H9 (cell line): ENCODE measurements around the gene IQCM. TPM values are rescaled to one million over a fixed set of nuclear protein-coding genes. Genes with fewer than 3 reads are reported as not detected.

Experiments used
- DNase-seq: peaks from one replicate; pipeline ENCODE4 v3.0.0-alpha.2; 2017
- H2AFZ ChIP-seq: one replicate; pipeline ENCODE4 v1.6.1; 2013; ENCODE audit warnings: mild to moderate bottlenecking, low read length, control low read depth, moderate library complexity
- H2AK5ac ChIP-seq: 2 replicates; pipeline ENCODE4 v1.6.1; 2013; ENCODE audit warnings: low read length, control low read depth, mixed read lengths; ENCODE audit not compliant: insufficient read length
- H2BK120ac ChIP-seq: one replicate; pipeline ENCODE4 v1.6.1; 2013; ENCODE audit warnings: low read depth, mild to moderate bottlenecking, low read length, control low read depth, inconsistent platforms; ENCODE audit not compliant: poor library complexity, severe bottlenecking
- H2BK12ac ChIP-seq: 2 replicates; pipeline ENCODE4 v1.6.1; 2013; ENCODE audit warnings: low read length, control low read depth, mixed read lengths, low read depth; ENCODE audit not compliant: insufficient read length
- H2BK15ac ChIP-seq: 2 replicates; pipeline ENCODE4 v1.6.1; 2013; ENCODE audit warnings: low read depth, low read length, control low read depth
- H2BK20ac ChIP-seq: one replicate; pipeline ENCODE4 v1.6.1; 2013; ENCODE audit warnings: low read depth, mild to moderate bottlenecking, low read length, control low read depth, inconsistent platforms; ENCODE audit not compliant: poor library complexity, severe bottlenecking
- H2BK5ac ChIP-seq: 2 replicates; pipeline ENCODE4 v1.6.1; 2013; ENCODE audit warnings: low read length, control low read depth, mixed read lengths; ENCODE audit not compliant: insufficient read length
- H3K14ac ChIP-seq: 2 replicates; pipeline ENCODE4 v1.6.1; 2013; ENCODE audit warnings: low read length, control low read depth; ENCODE audit not compliant: insufficient read depth
- H3K18ac ChIP-seq: 2 replicates; pipeline ENCODE4 v1.6.1; 2013; ENCODE audit warnings: low read depth, mild to moderate bottlenecking, mixed read lengths, low read length, control low read depth; ENCODE audit not compliant: insufficient read length
- H3K23ac ChIP-seq: 2 replicates; pipeline ENCODE4 v1.6.1; 2013; ENCODE audit warnings: low read length, control low read depth, mixed read lengths, low read depth; ENCODE audit not compliant: insufficient read length
- H3K23me2 ChIP-seq: 2 replicates; pipeline ENCODE4 v1.6.1; 2013; ENCODE audit warnings: low read depth, mild to moderate bottlenecking, mixed read lengths, low read length, control low read depth; ENCODE audit not compliant: insufficient read length, poor library complexity, severe bottlenecking
- H3K27ac ChIP-seq: 2 replicates; pipeline ENCODE4 v1.5.1; 2013; ENCODE audit warnings: low read length, control low read depth, mixed read lengths, low read depth; ENCODE audit not compliant: insufficient read length
- H3K27me3 ChIP-seq: 2 replicates; pipeline ENCODE4 v1.6.1; 2013; ENCODE audit warnings: low read length, control low read depth, inconsistent platforms; ENCODE audit not compliant: insufficient read depth
- H3K4ac ChIP-seq: 2 replicates; pipeline ENCODE4 v1.6.1; 2013; ENCODE audit warnings: low read depth, mild to moderate bottlenecking, control low read depth, inconsistent platforms, low read length, moderate library complexity
- H3K4me1 ChIP-seq: 2 replicates; pipeline ENCODE4 v1.6.1; 2013; ENCODE audit warnings: low read length, control low read depth, inconsistent platforms; ENCODE audit not compliant: insufficient read depth
- H3K4me2 ChIP-seq: 2 replicates; pipeline ENCODE4 v1.6.1; 2013; ENCODE audit warnings: low read length, control low read depth, mixed read lengths; ENCODE audit not compliant: insufficient read length, insufficient read depth
- H3K56ac ChIP-seq: 2 replicates; pipeline ENCODE4 v1.6.1; 2013; ENCODE audit warnings: low read depth, mild to moderate bottlenecking, mixed read lengths, low read length, control low read depth; ENCODE audit not compliant: insufficient read length
- H3K79me1 ChIP-seq: 2 replicates; pipeline ENCODE4 v1.6.1; 2013; ENCODE audit warnings: low read depth, mild to moderate bottlenecking, moderate library complexity, low read length, control low read depth, inconsistent platforms; ENCODE audit not compliant: insufficient read depth, poor library complexity, severe bottlenecking
- H3K79me2 ChIP-seq: 2 replicates; pipeline ENCODE4 v1.6.1; 2013; ENCODE audit warnings: low read length, control low read depth, inconsistent platforms; ENCODE audit not compliant: insufficient read depth
- H3K9ac ChIP-seq: 2 replicates; pipeline ENCODE4 v1.6.1; 2013; ENCODE audit warnings: low read length, control low read depth, mixed read lengths; ENCODE audit not compliant: insufficient read length; ENCODE audit errors: extremely low read depth
- H3K9me3 ChIP-seq: one replicate; pipeline ENCODE4 v1.6.1; 2013; ENCODE audit warnings: low read depth, low read length, inconsistent platforms; ENCODE audit not compliant: control insufficient read depth
- H3T11ph ChIP-seq: one replicate; pipeline ENCODE4 v1.6.1; 2013; ENCODE audit warnings: mild to moderate bottlenecking, low read length, control low read depth, inconsistent platforms
- H4K20me1 ChIP-seq: one replicate; pipeline ENCODE4 v1.6.1; 2013; ENCODE audit not compliant: control insufficient read depth, insufficient read length, insufficient read depth
- H4K5ac ChIP-seq: 2 replicates; pipeline ENCODE4 v1.6.1; 2013; ENCODE audit warnings: low read depth, mild to moderate bottlenecking, mixed read lengths, low read length, control low read depth; ENCODE audit not compliant: insufficient read length
- H4K8ac ChIP-seq: replicated peaks from 2 replicates; pipeline ENCODE4 v1.6.1; 2013; ENCODE audit warnings: low read length, control low read depth, mixed read lengths, low read depth; ENCODE audit not compliant: insufficient read length
- H4K91ac ChIP-seq: 2 replicates; pipeline ENCODE4 v1.6.1; 2013; ENCODE audit warnings: low read depth, mild to moderate bottlenecking, moderate library complexity, mixed read lengths, low read length, control low read depth; ENCODE audit not compliant: insufficient read length
- H3K27ac Mint-ChIP-seq, 3 experiments: 2 replicates in 2 of 3; 3 replicates in 1 of 3; pipeline ENCODE4 v1.8.0; 2020 to 2021; ENCODE audit warnings: mixed read lengths in 3 of 3, mild to moderate bottlenecking in 1 of 3, moderate library complexity in 1 of 3
- H3K27me3 Mint-ChIP-seq: 2 replicates; pipeline ENCODE4 v1.8.0; 2021; ENCODE audit warnings: low read depth, mild to moderate bottlenecking, moderate library complexity, mixed read lengths
- H3K36me3 Mint-ChIP-seq, 3 experiments: 2 replicates in 2 of 3; 3 replicates in 1 of 3; pipeline ENCODE4 v1.8.0; 2020 to 2021; ENCODE audit warnings: low read depth in 3 of 3, mixed read lengths in 3 of 3; ENCODE audit not compliant: insufficient read depth in 1 of 3
- H3K4me1 Mint-ChIP-seq, 2 experiments: 2 replicates each; pipeline ENCODE4 v1.8.0; 2020; ENCODE audit warnings: mixed read lengths in 2 of 2
- H3K4me3 Mint-ChIP-seq, 2 experiments: 2 replicates in 1 of 2; 3 replicates in 1 of 2; pipeline ENCODE4 v1.8.0; 2020 to 2021; ENCODE audit warnings: mild to moderate bottlenecking in 2 of 2, mixed read lengths in 2 of 2, moderate library complexity in 1 of 2
- H3K9me3 Mint-ChIP-seq, 2 experiments: 2 replicates in 1 of 2; 3 replicates in 1 of 2; pipeline ENCODE4 v1.8.0; 2020; ENCODE audit warnings: mild to moderate bottlenecking in 2 of 2, mixed read lengths in 2 of 2, moderate library complexity in 1 of 2
- CTCF ChIP-seq: fragments of 200-600 bp; sonication (generic); conservative IDR thresholded peaks from 3 replicates; pipeline ENCODE4 v1.8.0; 2021; ENCODE audit warnings: antibody characterized with exemption, mild to moderate bottlenecking
- total RNA-seq: library from RNA; stranded (reverse); gene quantifications from 2 replicates; pipeline ENCODE4 v1.2.1, GENCODE V29; 2021

Gene IQCM
- total RNA-seq, 1 experiment from 2014 or later: 0.15 TPM

- Histone ChIP-seq H3K18ac (no peak overlapping the region), H3K56ac (no peak overlapping the region), H3K4me2 (no peak overlapping the region), H2BK15ac (no peak overlapping the region), H2BK5ac (no peak overlapping the region), H3K27me3 (no peaks in the 10 kb centered on the region), H3K4ac (no peak overlapping the region), H3K27ac (no peak overlapping the region), H3T11ph (no peak overlapping the region), H2BK20ac (no peak overlapping the region), H3K79me1 (no peaks in the 10 kb centered on the region), H3K9me3 (no peaks in the 10 kb centered on the region), H3K14ac (no peak overlapping the region), H4K8ac (no peak overlapping the region), H3K4me1 (no peaks in the 10 kb centered on the region), H3K23me2 (no peaks in the 10 kb centered on the region), H2AFZ (no peak overlapping the region), H4K91ac (no peak overlapping the region), H3K9ac (no peak overlapping the region), H4K20me1 (no peaks in the 10 kb centered on the region), H3K79me2 (no peaks in the 10 kb centered on the region), H2BK120ac (no peak overlapping the region), H4K5ac (no peak overlapping the region), H3K23ac (no peak overlapping the region), H2BK12ac (no peak overlapping the region), H2AK5ac (no peak overlapping the region)
- H3K9me3 Mint-ChIP-seq: no peaks in the 10 kb centered on the region
- no peak overlapping the region for H3K27ac Mint-ChIP-seq
- peaks cover 5 to 7% of the 10 kb centered on the region in 2 experiments; a peak in 2 of 4 replicates for H3K4me1 Mint-ChIP-seq
- H3K27me3 Mint-ChIP-seq: no peaks in the 10 kb centered on the region
- H3K36me3 Mint-ChIP-seq: peaks cover 0 to 2% (median 0%) of the 10 kb centered on the region in 3 experiments; a peak in 1 of 7 replicates
- no peak for DNase-seq
- no peak overlapping the region for H3K4me3 Mint-ChIP-seq
- TF ChIP-seq CTCF: no peak
Observed at GRCh38 chr4:149831656-149832208, 16.1 kb upstream of the IQCM start.
